Measurements from ENCODE around the gene ARMC8.

- TF ChIP-seq POLR2A (IDR thresholded peaks at IDR 0.05) = no peak
- no peak for TF ChIP-seq CTCF (IDR thresholded peaks at IDR 0.05)
These were observed 32.6 kb upstream of the ARMC8 start for GRCh38 chr3:138154534-138154933.
